GM18909 (cell line): ENCODE results near the gene HTRA1.

Experiments
- ATAC-seq: cut with Tn5 transposase; IDR thresholded peaks from one replicate; pipeline ENCODE4 v1.9.1; 2021; ENCODE audit warnings: mild to moderate bottlenecking; ENCODE audit not compliant: unreplicated experiment, poor library complexity

HTRA1 gene

GRCh38 chr10:122454071-122454470 is 7.3 kb upstream of the HTRA1 start:
- no peak for ATAC-seq

GRCh38 chr10:122454603-122455080 is 6.7 kb upstream of the HTRA1 start, which contains the start of gene ARMS2:
Gene ARMS2 (plus strand): TSS chr10:122454653. CDS start chr10:122454728, 75 bp downstream.
- ATAC-seq: no peak

GRCh38 chr10:122455376-122456079 is 5.8 kb upstream of the HTRA1 start:
- ATAC-seq: no peak

GRCh38 chr10:122457934-122458333 is 3.4 kb upstream of the HTRA1 start:
- no peak for ATAC-seq

GRCh38 chr10:122458693-122459092 is 2.7 kb upstream of the HTRA1 start:
- no peak for ATAC-seq

- ATAC-seq: no peak
These were observed 1.6 kb upstream of the HTRA1 start for GRCh38 chr10:122459561-122460273.

- no peak for ATAC-seq
These were observed 461 bp upstream of the HTRA1 start for GRCh38 chr10:122460891-122461293.

- ATAC-seq: no peak
These were observed 578 bp downstream of the HTRA1 start for GRCh38 chr10:122461729-122462532.

GRCh38 chr10:122462533-122463465 is 1.4 kb downstream of the HTRA1 start:
- ATAC-seq: no peak

- ATAC-seq: no peak
These were observed 2.3 kb downstream of the HTRA1 start for GRCh38 chr10:122463466-122464249.

- no peak for ATAC-seq
These were observed 2.8 kb downstream of the HTRA1 start for GRCh38 chr10:122464250-122464510.

- ATAC-seq: no peak
These were observed 3.2 kb downstream of the HTRA1 start for GRCh38 chr10:122464586-122464985.

- ATAC-seq: no peak
These were observed 4.2 kb downstream of the HTRA1 start for GRCh38 chr10:122465401-122466040.

GRCh38 chr10:122466951-122467381 is 5.6 kb downstream of the HTRA1 start:
- ATAC-seq: no peak

GRCh38 chr10:122467701-122468100 is 6.3 kb downstream of the HTRA1 start:
- no peak for ATAC-seq

- no peak for ATAC-seq
These were observed 7.1 kb downstream of the HTRA1 start for GRCh38 chr10:122468307-122468925.

- no peak for ATAC-seq
These were observed 7.8 kb downstream of the HTRA1 start for GRCh38 chr10:122468926-122469781.
